AG04450 (cell line): ENCODE data around the gene GAS6. TPM values are rescaled to one million over a fixed set of nuclear protein-coding genes. Genes with fewer than 3 reads are reported as not detected.

ENCODE experiments used
- CTCF ChIA-PET: fragments of 300-600, 350-600 bp; formaldehyde crosslinking; extraction: SDS; loops from one replicate; lab custom pipeline; 2022; ENCODE audit warnings: antibody characterized with exemption, inconsistent platforms; lab: Charles Lee
- POLR2A ChIA-PET: fragments of 350-600 bp; formaldehyde crosslinking; extraction: SDS; loops from one replicate; lab custom pipeline; 2021; ENCODE audit warnings: antibody characterized with exemption, inconsistent platforms; lab: Yijun Ruan, JAX
- DNase-seq: peaks from one replicate; pipeline ENCODE4 v3.0.0-alpha.2; 2011; ENCODE audit warnings: low read depth, low spot score
- H3K27ac ChIP-seq: one replicate; pipeline ENCODE4 v1.5.1; 2012; ENCODE audit warnings: low read depth, low read length, control low read depth
- H3K27me3 ChIP-seq: one replicate; pipeline ENCODE4 v1.6.0; 2012; ENCODE audit warnings: low read length; ENCODE audit not compliant: control insufficient read depth, insufficient read depth
- H3K4me3 ChIP-seq: 2 replicates; pipeline ENCODE4 v1.5.1; 2011; ENCODE audit warnings: mild to moderate bottlenecking, low read depth, low read length, control low read depth
- H3K9me3 ChIP-seq: 2 replicates; pipeline ENCODE4 v1.5.1; 2012; ENCODE audit warnings: low read length; ENCODE audit not compliant: control insufficient read depth, insufficient read depth
- polyA plus RNA-seq: library from polyadenylated mRNA; depleted of rRNA; stranded (reverse); fragments of >200 nt; gene quantifications from 2 replicates; pipeline ENCODE4 v1.2.3, GENCODE V29; 2011
- TF ChIP-seq, protein P1 (sequence below): IDR thresholded peaks from 2 replicates; pipeline ENCODE4 v1.5.1; 2011; ENCODE audit warnings: low read depth, low read length, control low read depth, inconsistent platforms

Gene GAS6
- polyA plus RNA-seq, 1 experiment = 356 TPM

GRCh38 chr13:113811081-113811928 lies 52.6 kb downstream of the GAS6 start:
- ChIA-PET POLR2A (no interaction called here), CTCF (no interaction called here)
- TF ChIP-seq, protein P1, sequence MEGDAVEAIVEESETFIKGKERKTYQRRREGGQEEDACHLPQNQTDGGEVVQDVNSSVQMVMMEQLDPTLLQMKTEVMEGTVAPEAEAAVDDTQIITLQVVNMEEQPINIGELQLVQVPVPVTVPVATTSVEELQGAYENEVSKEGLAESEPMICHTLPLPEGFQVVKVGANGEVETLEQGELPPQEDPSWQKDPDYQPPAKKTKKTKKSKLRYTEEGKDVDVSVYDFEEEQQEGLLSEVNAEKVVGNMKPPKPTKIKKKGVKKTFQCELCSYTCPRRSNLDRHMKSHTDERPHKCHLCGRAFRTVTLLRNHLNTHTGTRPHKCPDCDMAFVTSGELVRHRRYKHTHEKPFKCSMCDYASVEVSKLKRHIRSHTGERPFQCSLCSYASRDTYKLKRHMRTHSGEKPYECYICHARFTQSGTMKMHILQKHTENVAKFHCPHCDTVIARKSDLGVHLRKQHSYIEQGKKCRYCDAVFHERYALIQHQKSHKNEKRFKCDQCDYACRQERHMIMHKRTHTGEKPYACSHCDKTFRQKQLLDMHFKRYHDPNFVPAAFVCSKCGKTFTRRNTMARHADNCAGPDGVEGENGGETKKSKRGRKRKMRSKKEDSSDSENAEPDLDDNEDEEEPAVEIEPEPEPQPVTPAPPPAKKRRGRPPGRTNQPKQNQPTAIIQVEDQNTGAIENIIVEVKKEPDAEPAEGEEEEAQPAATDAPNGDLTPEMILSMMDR = no peak
- Histone ChIP-seq H3K9me3 (peaks cover 42% of the 10 kb centered on the region), H3K27ac (no peak overlapping the region), H3K4me3 (no peak overlapping the region), H3K27me3 (no peaks in the 10 kb centered on the region)
- DNase-seq = no peak

- Histone ChIP-seq H3K27ac (no peak overlapping the region), H3K4me3 (no peak overlapping the region), H3K9me3 (peaks cover 43% of the 10 kb centered on the region), H3K27me3 (no peaks in the 10 kb centered on the region)
- ChIA-PET POLR2A (no interaction called here), CTCF (no interaction called here)
- no peak for DNase-seq
- TF ChIP-seq, protein P1 = no peak
Measured at GRCh38 chr13:113810640-113811039, 53.2 kb downstream of the GAS6 start.

DNA sequence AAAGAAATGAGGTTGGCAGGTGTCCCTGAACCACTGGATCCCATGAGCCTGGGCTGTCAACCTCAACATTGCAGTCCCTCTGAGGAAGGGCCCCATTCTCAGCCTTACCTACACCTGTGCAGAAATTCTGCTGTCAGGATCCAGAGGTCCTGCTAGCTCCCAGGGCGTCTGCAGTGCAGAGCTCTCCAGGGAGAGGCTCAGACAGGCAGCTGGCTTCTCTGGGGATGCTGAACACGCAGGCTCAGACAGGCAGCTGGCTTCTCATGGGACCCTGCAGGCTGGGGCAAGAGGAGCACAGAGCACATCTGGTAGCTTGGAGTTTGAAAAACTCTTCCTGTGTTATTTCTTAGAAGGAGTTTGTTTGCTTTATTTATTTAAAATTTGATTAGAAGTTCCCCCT lies 53.9 kb downstream of the GAS6 start:
- TF ChIP-seq, protein P1 = no peak
- DNase-seq = no peak
- ChIA-PET POLR2A (no interaction called here), CTCF (no interaction called here)
- Histone ChIP-seq H3K27me3 (no peaks in the 10 kb centered on the region), H3K9me3 (peaks cover 43% of the 10 kb centered on the region), H3K27ac (no peak overlapping the region), H3K4me3 (no peak overlapping the region)

- ChIA-PET POLR2A (no interaction called here), CTCF (no interaction called here)
- TF ChIP-seq, protein P1 = no peak
- no peak for DNase-seq
- Histone ChIP-seq H3K4me3 (no peak overlapping the region), H3K27me3 (no peaks in the 10 kb centered on the region), H3K27ac (no peak overlapping the region), H3K9me3 (peaks cover 43% of the 10 kb centered on the region)
Measured at GRCh38 chr13:113808058-113808834, 55.6 kb downstream of the GAS6 start.

DNA sequence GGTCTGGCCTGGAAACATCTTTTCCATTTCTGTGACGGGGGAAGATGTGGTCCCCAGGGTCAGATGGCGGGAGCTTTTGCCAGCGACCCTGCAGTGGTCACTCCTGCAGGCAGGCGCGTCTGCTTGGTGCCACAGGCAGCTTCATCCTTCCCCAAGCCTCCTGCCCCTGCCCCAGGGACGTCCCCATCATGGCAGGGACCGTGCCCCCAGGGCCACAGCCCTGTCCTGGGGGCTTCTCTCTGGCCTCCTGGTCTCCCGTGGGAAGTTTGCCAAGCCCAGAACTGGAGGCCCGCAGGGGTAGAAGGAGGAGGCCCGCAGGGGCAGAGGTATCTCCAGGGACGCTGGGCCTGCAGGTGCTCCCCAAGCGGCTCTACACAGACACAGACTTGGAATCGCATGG lies 57.4 kb downstream of the GAS6 start:
- TF ChIP-seq, protein P1 = no peak
- H3K9me3 ChIP-seq = peaks cover 43% of the 10 kb centered on the region
- no peak overlapping the region for H3K4me3 ChIP-seq
- no peak overlapping the region for H3K27ac ChIP-seq
- H3K27me3 ChIP-seq = no peaks in the 10 kb centered on the region
- no peak for DNase-seq
- CTCF ChIA-PET = no interaction called here
- POLR2A ChIA-PET = no interaction called here
